ENCODE measurements around the gene TCF12.

The TCF12 gene

GRCh38 chr15:57227166-57227565 is 308.7 kb downstream of the TCF12 start:
- DNase-seq: no peak

- no peak for DNase-seq
Measured at GRCh38 chr15:57227899-57228298, 309.5 kb downstream of the TCF12 start.

GRCh38 chr15:57228395-57228794 is 310.0 kb downstream of the TCF12 start:
- DNase-seq: no peak

GRCh38 chr15:57229051-57229450 is 310.6 kb downstream of the TCF12 start:
- no peak for DNase-seq

GRCh38 chr15:57231559-57231958 is 313.1 kb downstream of the TCF12 start:
- DNase-seq: no peak

- no peak for DNase-seq
Measured at GRCh38 chr15:57234156-57234555, 315.7 kb downstream of the TCF12 start.

GRCh38 chr15:57235186-57235585 is 316.7 kb downstream of the TCF12 start:
- no peak for DNase-seq

- no peak for DNase-seq
Measured at GRCh38 chr15:57235873-57236272, 317.4 kb downstream of the TCF12 start.

- DNase-seq: no peak
Measured at GRCh38 chr15:57236561-57237300, 318.3 kb downstream of the TCF12 start.

- DNase-seq: no peak
Measured at GRCh38 chr15:57237301-57237642, 318.8 kb downstream of the TCF12 start.

GRCh38 chr15:57237676-57238075 is 319.2 kb downstream of the TCF12 start:
- no peak for DNase-seq

GRCh38 chr15:57245130-57245529 is 326.7 kb downstream of the TCF12 start:
- DNase-seq: no peak

GRCh38 chr15:57245714-57246113 is 327.3 kb downstream of the TCF12 start:
- DNase-seq: no peak

GRCh38 chr15:57248074-57248473 is 329.6 kb downstream of the TCF12 start:
- no peak for DNase-seq

- DNase-seq: no peak
Measured at GRCh38 chr15:57251308-57251707, 332.9 kb downstream of the TCF12 start.

GRCh38 chr15:57251941-57252340 is 333.5 kb downstream of the TCF12 start:
- no peak for DNase-seq

GRCh38 chr15:57253082-57253481 is 334.6 kb downstream of the TCF12 start:
- DNase-seq: no peak

- DNase-seq: no peak
Measured at GRCh38 chr15:57253500-57253899, 335.1 kb downstream of the TCF12 start.

- DNase-seq: no peak
Measured at GRCh38 chr15:57255751-57256341, 337.4 kb downstream of the TCF12 start.

- no peak for DNase-seq
Measured at GRCh38 chr15:57256939-57257338, 338.5 kb downstream of the TCF12 start.

GRCh38 chr15:57259568-57260040 is 341.2 kb downstream of the TCF12 start:
- no peak for DNase-seq

GRCh38 chr15:57263520-57263919 is 345.1 kb downstream of the TCF12 start:
- no peak for DNase-seq

- DNase-seq: no peak
Measured at GRCh38 chr15:57272771-57273357, 354.4 kb downstream of the TCF12 start.

- no peak for DNase-seq
Measured at GRCh38 chr15:57273402-57273801, 355.0 kb downstream of the TCF12 start.

All from stimulated activated CD4-positive, alpha-beta T cell treated with anti-CD3 and anti-CD28 coated beads, Interleukin-4, amount 100 ng/mL, for 1 hour (primary cell).